Endothelial cell of umbilical vein (primary cell): ENCODE data around the gene VSIG10L2. TPM values are rescaled to one million over a fixed set of nuclear protein-coding genes. Genes with fewer than 3 reads are reported as not detected.

Experiments used
- BruUV-seq: library from RNA; stranded (reverse); fragments of 400-500 nt; replicated peaks from 2 replicates; lab custom pipeline; 2021; lab: Mats Ljungman, UMichigan
- CTCF ChIA-PET: fragments of 300-600, 350-600 bp; sonication (Branson Sonifier 250); formaldehyde crosslinking; loops from one replicate; lab custom pipeline; 2021; ENCODE audit warnings: antibody characterized with exemption, inconsistent platforms; lab: Charles Lee
- POLR2A ChIA-PET: fragments of 300-600, 350-600 bp; sonication (Branson Sonifier 250); formaldehyde crosslinking; loops from one replicate; lab custom pipeline; 2021; ENCODE audit warnings: antibody characterized with exemption, inconsistent platforms; lab: Charles Lee
- DNase-seq: peaks from one replicate; pipeline ENCODE4 v3.0.0-alpha.2; 2011; ENCODE audit warnings: low read depth, low spot score
- FAIRE-seq: peaks from 2 replicates; lab custom pipeline; 2011; peaks lifted over from hg19 to GRCh38; lab: Jason Lieb, UNC
- H2AFZ ChIP-seq: 2 replicates; pipeline ENCODE4 v1.6.0; 2012; ENCODE audit warnings: low read depth, low read length, control low read depth, inconsistent platforms
- H3K27ac ChIP-seq: 2 replicates; pipeline ENCODE4 v1.5.1; 2011; ENCODE audit warnings: low read depth, mild to moderate bottlenecking, control low read depth, low read length, moderate library complexity; ENCODE audit not compliant: insufficient read depth
- H3K27me3 ChIP-seq, 2 experiments: 2 replicates each; pipeline versions ENCODE4 v1.6.0 to v1.6.1; 2011; ENCODE audit warnings: low read length in 2 of 2, mixed read lengths in 1 of 2; ENCODE audit not compliant: control insufficient read depth in 2 of 2, insufficient read depth in 2 of 2
- H3K36me3 ChIP-seq, 2 experiments: 2 replicates in 1 of 2; 3 replicates in 1 of 2; pipeline ENCODE4 v1.5.1; 2011; ENCODE audit warnings: low read length in 2 of 2, mild to moderate bottlenecking in 1 of 2, moderate library complexity in 1 of 2; ENCODE audit not compliant: control insufficient read depth in 2 of 2, insufficient read depth in 2 of 2; ENCODE audit errors: extremely low read depth in 1 of 2
- H3K4me1 ChIP-seq: 3 replicates; pipeline ENCODE4 v1.5.1; 2011; ENCODE audit warnings: mild to moderate bottlenecking, low read length; ENCODE audit not compliant: control insufficient read depth, insufficient read depth; ENCODE audit errors: extremely low read depth
- H3K4me2 ChIP-seq: 2 replicates; pipeline ENCODE4 v1.6.1; 2011; ENCODE audit warnings: low read length, control low read depth, mixed read lengths; ENCODE audit not compliant: insufficient read depth
- H3K4me3 ChIP-seq, 3 experiments: fragments of 200-600 bp in 1 of 3; sonication (generic), shearing (Covaris generic) in 1 of 3; replicated peaks in 1 of 3; 2 replicates each; pipeline ENCODE4 v1.5.1; 2011 to 2016; ENCODE audit warnings: control low read depth in 3 of 3, low read length in 3 of 3, mild to moderate bottlenecking in 2 of 3, inconsistent platforms in 1 of 3, low read depth in 1 of 3, moderate library complexity in 1 of 3; ENCODE audit not compliant: insufficient read depth in 1 of 3
- H3K79me2 ChIP-seq: 2 replicates; pipeline ENCODE4 v1.6.0; 2012; ENCODE audit warnings: low read length, inconsistent platforms; ENCODE audit not compliant: control insufficient read depth, insufficient read depth
- H3K9ac ChIP-seq: replicated peaks from 2 replicates; pipeline ENCODE3; 2011; ENCODE audit warnings: low read length, control low read depth; ENCODE audit not compliant: insufficient read depth; ENCODE audit errors: extremely low read depth
- H3K9me1 ChIP-seq: replicated peaks from 3 replicates; pipeline ENCODE4 v1.6.0; 2011; ENCODE audit warnings: mild to moderate bottlenecking, low read length; ENCODE audit not compliant: control insufficient read depth, insufficient read depth; ENCODE audit errors: extremely low read depth
- H3K9me3 ChIP-seq: replicated peaks from 2 replicates; pipeline ENCODE4 v1.5.1; 2012; ENCODE audit warnings: low read length, inconsistent platforms; ENCODE audit not compliant: control insufficient read depth, insufficient read depth
- H4K20me1 ChIP-seq: replicated peaks from 2 replicates; pipeline ENCODE3; 2011; ENCODE audit warnings: mild to moderate bottlenecking, low read length; ENCODE audit not compliant: control insufficient read depth, insufficient read depth; ENCODE audit errors: extremely low read depth
- CTCF ChIP-seq, 2 donors: IDR thresholded peaks; 1 replicate in 1 of 2; 2 replicates in 1 of 2; pipeline ENCODE4 v1.5.1; 2011; ENCODE audit warnings: low read length in 2 of 2, mild to moderate bottlenecking in 2 of 2, moderate library complexity in 2 of 2, control low read depth in 1 of 2, inconsistent platforms in 1 of 2, low read depth in 1 of 2; ENCODE audit not compliant: insufficient read depth in 1 of 2; ENCODE audit errors: extremely low read depth in 1 of 2
- JUN ChIP-seq: IDR thresholded peaks from 2 replicates; pipeline ENCODE4 v1.6.1; 2011; ENCODE audit warnings: borderline replicate concordance, low read depth; ENCODE audit not compliant: insufficient read length, insufficient read depth
- dilution Hi-C: fragments of 300-500 bp; cut with MboI; formaldehyde crosslinking; loops from one replicate; pipeline ENCODE4 v1.15.0; 2019; ENCODE audit warnings: low sequenced_read_pairs; ENCODE audit not compliant: extremely low pct_ligation_motif_present
- intact Hi-C: fragments of 100-400 bp; cut with micrococcal nuclease; formaldehyde crosslinking; loops from one replicate; pipeline ENCODE4 v1.10.0; 2022
- polyA plus RNA-seq, 4 experiments: library from polyadenylated mRNA; depleted of rRNA in 3 of 4; stranded (reverse) in 3 of 4; unstranded in 1 of 4; fragments of >200 nt; gene quantifications; 2 replicates each; pipeline versions ENCODE4 v1.2.1 to v1.2.3, GENCODE V29; 2011 to 2012; ENCODE audit warnings: missing spikeins in 1 of 4
- total RNA-seq: library from RNA; stranded (reverse); gene quantifications from 2 replicates; pipeline ENCODE4 v1.2.3, GENCODE V29; 2021

Gene VSIG10L2
- total and polyA plus RNA-seq, 2 donors (not counting 3 experiments of a cell fraction or from before 2014, with no cell fraction given), result not detected

DNA sequence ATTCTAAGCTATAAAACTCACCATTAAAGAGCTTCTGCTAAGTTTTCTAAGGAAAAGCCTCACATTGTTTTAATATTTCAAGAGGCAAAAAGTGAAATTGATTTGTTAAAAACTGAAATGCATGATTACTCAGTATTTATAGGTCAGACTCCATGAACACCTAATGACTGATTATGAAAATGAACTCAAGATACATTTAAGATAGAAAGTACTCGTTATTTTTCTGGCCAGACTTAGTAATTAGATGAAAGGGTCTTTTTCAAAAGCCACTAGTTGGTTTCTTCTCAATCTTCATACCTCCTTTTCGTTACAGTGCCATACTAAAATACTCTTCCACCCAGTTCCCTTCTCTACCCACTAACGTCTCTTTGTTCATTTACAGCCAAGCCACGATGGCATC is 56.3 kb downstream of the VSIG10L2 start:
- Histone ChIP-seq H3K27ac (no peak overlapping the region), H3K4me3 (no peak overlapping the region), H3K4me2 (no peak overlapping the region), H3K36me3 (no peaks in the 10 kb centered on the region), H4K20me1 (no peaks in the 10 kb centered on the region), H3K4me1 (no peaks in the 10 kb centered on the region), H3K79me2 (no peaks in the 10 kb centered on the region), H3K9me3 (no peaks in the 10 kb centered on the region), H3K9me1 (no peaks in the 10 kb centered on the region), H3K9ac (no peak overlapping the region), H2AFZ (no peak overlapping the region), H3K27me3 (no peaks in the 10 kb centered on the region)
- no peak for TF ChIP-seq JUN
- no peak for TF ChIP-seq CTCF (IDR thresholded peaks at IDR 0.05; ENCODE audit: extremely low read depth in 1 of 2, insufficient read depth in 1 of 2, low read depth in 1 of 2, low read length in 2 of 2)
- FAIRE-seq (no peak), DNase-seq (no peak)
- CTCF ChIA-PET, result no interaction called here
- intact Hi-C loops (no loop called here), dilution Hi-C loops (no loop called here)
- POLR2A ChIA-PET, result no interaction called here
- no TSS peak for BruUV-seq

Other genes with a start within 250 kb of the VSIG10L2 start
- gene PATE1, start 199.8 kb upstream of the VSIG10L2 start, total RNA-seq, result not detected in 2 replicates
- not detected in 2 replicates for gene PATE1, start 199.8 kb upstream of the VSIG10L2 start, polyA plus RNA-seq
- gene PATE2, start 167.2 kb upstream of the VSIG10L2 start, total RNA-seq, result 0.31 TPM in 1 of 2 replicates, not detected in the other
- not detected in 2 replicates for gene PATE2, start 167.2 kb upstream of the VSIG10L2 start, polyA plus RNA-seq
- not detected in 2 replicates for gene PATE3, start 157.9 kb upstream of the VSIG10L2 start, total RNA-seq
- gene PATE3, start 157.9 kb upstream of the VSIG10L2 start, polyA plus RNA-seq, result not detected in 2 replicates
- not detected in 2 replicates for gene PATE4, start 112.7 kb upstream of the VSIG10L2 start, total RNA-seq
- gene PATE4, start 112.7 kb upstream of the VSIG10L2 start, polyA plus RNA-seq, result not detected in 2 replicates
- gene HYLS1, start 58.4 kb upstream of the VSIG10L2 start, total RNA-seq, result 9.4 and 12.6 TPM in 2 replicates
- gene HYLS1, start 58.4 kb upstream of the VSIG10L2 start, polyA plus RNA-seq, result 3.7 and 4.7 TPM in 2 replicates
- 10.3 and 15.1 TPM in 2 replicates for gene PUS3, start 42.8 kb upstream of the VSIG10L2 start, total RNA-seq
- 4.6 and 5.1 TPM in 2 replicates for gene PUS3, start 42.8 kb upstream of the VSIG10L2 start, polyA plus RNA-seq
- not detected in 2 replicates for gene DDX25, start 41.5 kb upstream of the VSIG10L2 start, total RNA-seq
- not detected in 2 replicates for gene DDX25, start 41.5 kb upstream of the VSIG10L2 start, polyA plus RNA-seq
- gene CDON, start 116.8 kb downstream of the VSIG10L2 start, total RNA-seq, result 3.5 and 3.8 TPM in 2 replicates
- 1.5 and 1.6 TPM in 2 replicates for gene CDON, start 116.8 kb downstream of the VSIG10L2 start, polyA plus RNA-seq